BJ (cell line): Measurements from ENCODE around the gene EGR2. TPM values are rescaled to one million over a fixed set of nuclear protein-coding genes. Genes with fewer than 3 reads are reported as not detected.

Experiments used
- CTCF ChIA-PET: fragments of 350-600 bp; formaldehyde crosslinking; extraction: SDS; loops from one replicate; lab custom pipeline; 2021; ENCODE audit warnings: antibody characterized with exemption, inconsistent platforms; lab: Yijun Ruan, JAX
- POLR2A ChIA-PET: fragments of 300-600 bp; sonication (Branson Sonifier 250); formaldehyde crosslinking; extraction: SDS; loops from one replicate; lab custom pipeline; 2021; ENCODE audit warnings: antibody characterized with exemption; lab: Charles Lee
- DNase-seq: peaks from one replicate; pipeline ENCODE4 v3.0.0-alpha.2; 2011; ENCODE audit warnings: low read depth
- H3K27me3 ChIP-seq: 2 replicates; pipeline ENCODE4 v1.6.0; 2011; ENCODE audit warnings: low read length; ENCODE audit not compliant: control insufficient read depth, insufficient read depth
- H3K36me3 ChIP-seq: 2 replicates; pipeline ENCODE4 v1.5.1; 2011; ENCODE audit warnings: low read length; ENCODE audit not compliant: control insufficient read depth, insufficient read depth
- H3K4me3 ChIP-seq: 2 replicates; pipeline ENCODE4 v1.5.1; 2011; ENCODE audit warnings: low read depth, mild to moderate bottlenecking, control low read depth, low read length
- CTCF ChIP-seq: IDR thresholded peaks from 2 replicates; pipeline ENCODE4 v1.5.1; 2011; ENCODE audit warnings: low read depth, mild to moderate bottlenecking, control low read depth, inconsistent platforms, low read length, moderate library complexity; ENCODE audit not compliant: insufficient read depth
- polyA plus RNA-seq: library from polyadenylated mRNA; depleted of rRNA; stranded (reverse); fragments of >200 nt; gene quantifications from 2 replicates; pipeline ENCODE4 v1.2.3, GENCODE V29; 2011

The EGR2 gene
- polyA plus RNA-seq, 1 experiment: 1.9 TPM

DNA sequence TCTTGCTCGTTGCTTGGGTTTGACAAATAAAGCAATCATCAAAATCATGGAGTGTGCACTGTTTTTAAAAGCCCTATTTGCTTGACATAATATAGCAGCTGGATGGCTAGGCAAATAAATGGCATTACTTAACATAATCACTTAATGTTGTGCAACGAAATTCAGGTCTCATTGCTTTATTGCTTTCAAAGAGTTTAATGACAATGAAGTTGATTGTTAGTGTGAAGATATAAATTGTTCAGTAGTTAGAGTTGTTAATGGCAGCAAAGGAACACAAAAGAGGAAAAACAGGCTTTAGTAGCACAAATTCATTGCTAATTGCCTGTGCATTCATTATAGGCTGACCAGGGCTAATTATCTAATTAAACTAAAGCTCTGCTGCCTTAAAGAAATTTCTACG lies 19.3 kb downstream of the EGR2 start:
- POLR2A ChIA-PET: no interaction called here
- no peak for TF ChIP-seq CTCF
- CTCF ChIA-PET: no interaction called here
- Histone ChIP-seq H3K4me3 (no peak overlapping the region), H3K27me3 (peaks cover 7% of the 10 kb centered on the region), H3K36me3 (no peaks in the 10 kb centered on the region)
- no peak for DNase-seq

- Histone ChIP-seq H3K36me3 (no peaks in the 10 kb centered on the region), H3K27me3 (peaks cover 7% of the 10 kb centered on the region), H3K4me3 (no peak overlapping the region)
- POLR2A ChIA-PET: no interaction called here
- CTCF ChIA-PET: interaction anchor here (1.0 kb wide), 1 partner anchor 16 kb away, joined by 3 read pairs; no protein-coding TSS in a partner anchor
- no peak for TF ChIP-seq CTCF
- no peak for DNase-seq
Observed at GRCh38 chr10:62795762-62796161, 20.4 kb downstream of the EGR2 start.

DNA sequence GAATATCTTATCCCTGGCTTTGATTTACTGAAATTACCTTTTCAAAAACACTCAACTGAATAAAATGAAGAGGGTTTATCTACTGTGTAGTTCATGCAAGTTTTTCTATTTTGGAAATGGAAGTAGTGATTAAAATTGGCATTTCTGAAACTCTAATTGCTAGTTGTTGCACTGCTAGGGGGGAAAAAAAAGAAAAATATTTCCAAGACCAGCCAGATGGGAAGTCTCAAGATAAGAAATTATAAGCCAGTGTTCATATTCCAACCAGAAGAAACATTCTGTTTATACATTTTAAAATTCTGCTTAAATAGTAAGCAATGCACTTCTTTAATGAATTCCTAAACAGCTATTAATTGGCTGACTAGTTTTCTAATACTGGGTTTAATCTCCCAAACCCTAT lies 21.1 kb downstream of the EGR2 start:
- DNase-seq: no peak
- ChIA-PET POLR2A (no interaction called here), CTCF (interaction anchor here (1.5 kb wide), 1 partner anchor 184 kb away, joined by 3 read pairs; no protein-coding TSS in a partner anchor)
- no peaks in the 10 kb centered on the region for H3K36me3 ChIP-seq
- TF ChIP-seq CTCF: no peak
- peaks cover 7% of the 10 kb centered on the region for H3K27me3 ChIP-seq
- no peak overlapping the region for H3K4me3 ChIP-seq

DNA sequence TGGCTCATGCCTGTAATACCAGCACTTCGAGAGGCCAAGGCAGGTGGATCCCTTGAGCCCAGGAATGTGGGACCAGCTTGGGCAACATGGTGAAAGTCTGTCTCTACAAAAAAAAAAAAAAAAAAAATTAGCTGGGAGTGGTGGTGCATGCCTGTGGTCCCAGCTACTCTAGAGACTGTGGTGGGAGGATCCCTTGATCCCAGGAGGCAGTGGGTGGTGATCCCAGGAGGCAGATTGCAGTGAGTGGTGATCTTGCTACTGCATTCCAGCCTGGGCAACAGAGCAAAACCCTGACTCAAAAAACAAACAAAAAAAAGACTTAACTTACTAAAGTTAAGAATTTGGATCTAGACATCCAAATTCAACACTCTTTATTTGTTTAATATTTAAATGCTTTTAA lies 21.9 kb downstream of the EGR2 start:
- ChIA-PET CTCF (interaction anchor here (1.5 kb wide), 1 partner anchor 184 kb away, joined by 3 read pairs; no protein-coding TSS in a partner anchor), POLR2A (no interaction called here)
- Histone ChIP-seq H3K4me3 (no peak overlapping the region), H3K36me3 (no peaks in the 10 kb centered on the region), H3K27me3 (peaks cover 5% of the 10 kb centered on the region)
- DNase-seq: no peak
- TF ChIP-seq CTCF: no peak

GRCh38 chr10:62792261-62792660 lies 23.9 kb downstream of the EGR2 start:
- ChIA-PET CTCF (no interaction called here), POLR2A (no interaction called here)
- Histone ChIP-seq H3K36me3 (no peaks in the 10 kb centered on the region), H3K4me3 (no peak overlapping the region), H3K27me3 (peaks cover 5% of the 10 kb centered on the region)
- TF ChIP-seq CTCF: no peak
- no peak for DNase-seq
